Measurements from ENCODE around the gene MOSMO. TPM values are rescaled to one million over a fixed set of nuclear protein-coding genes. Genes with fewer than 3 reads are reported as not detected.
"Not testable (repeated sequence)": the region's sequence is repeated elsewhere in the genome, so short reads cannot be mapped to it uniquely, and the experiment has no call there.

Gene MOSMO
- total RNA-seq, 2 donors from 2014 or later = 6.2 to 8.6 TPM

- H3K9me3 ChIP-seq (ENCODE audit: control insufficient read depth, low read length, poor library complexity, severe bottlenecking) = no peaks in the 10 kb centered on the region
- peak overlapping the region; percentile 87 for H3K4me3 Mint-ChIP-seq
- ATAC-seq = peak; percentile 39
- H3K27me3 Mint-ChIP-seq = no peaks in the 10 kb centered on the region
- peak overlapping the region; percentile 71 for H3K27ac Mint-ChIP-seq
- H3K4me1 Mint-ChIP-seq = peaks cover 30% of the 10 kb centered on the region
- H3K36me3 Mint-ChIP-seq (ENCODE audit: low read depth) = peaks cover 2% of the 10 kb centered on the region
- peak in 1 of 3 donors; percentile 12 for DNase-seq
These were observed 526 bp downstream of the MOSMO start for GRCh38 chr16:22008215-22009059.

GRCh38 chr16:22010902-22011301, 3.0 kb downstream of the MOSMO start:
- Mint-ChIP-seq H3K4me3 (no peak overlapping the region), H3K27me3 (no peaks in the 10 kb centered on the region), H3K36me3 (ENCODE audit: low read depth) (peaks cover 2% of the 10 kb centered on the region), H3K27ac (peak overlapping the region; percentile 24), H3K4me1 (peaks cover 34% of the 10 kb centered on the region)
- ATAC-seq = no peak
- DNase-seq = no peak
- no peaks in the 10 kb centered on the region for H3K9me3 ChIP-seq (ENCODE audit: control insufficient read depth, low read length, poor library complexity, severe bottlenecking)

- H3K27me3 Mint-ChIP-seq = no peaks in the 10 kb centered on the region
- peaks cover 2% of the 10 kb centered on the region for H3K36me3 Mint-ChIP-seq (ENCODE audit: low read depth)
- H3K4me1 Mint-ChIP-seq = peaks cover 37% of the 10 kb centered on the region
- no peak overlapping the region for H3K4me3 Mint-ChIP-seq
- DNase-seq = no peak
- no peaks in the 10 kb centered on the region for H3K9me3 ChIP-seq (ENCODE audit: control insufficient read depth, low read length, poor library complexity, severe bottlenecking)
- ATAC-seq = no peak
- peak overlapping the region; percentile 57 for H3K27ac Mint-ChIP-seq
These were observed 4.3 kb downstream of the MOSMO start for GRCh38 chr16:22012241-22012640.

GRCh38 chr16:22013486-22013885, 5.6 kb downstream of the MOSMO start:
- Mint-ChIP-seq H3K36me3 (ENCODE audit: low read depth) (peaks cover 2% of the 10 kb centered on the region), H3K4me1 (peaks cover 36% of the 10 kb centered on the region), H3K4me3 (no peak overlapping the region), H3K27ac (no peak overlapping the region), H3K27me3 (no peaks in the 10 kb centered on the region)
- no peaks in the 10 kb centered on the region for H3K9me3 ChIP-seq (ENCODE audit: control insufficient read depth, low read length, poor library complexity, severe bottlenecking)
- no peak for DNase-seq
- no peak for ATAC-seq

GRCh38 chr16:22014271-22014873, 6.5 kb downstream of the MOSMO start:
- DNase-seq (no peak), ATAC-seq (no peak)
- peaks cover 2% of the 10 kb centered on the region for H3K36me3 Mint-ChIP-seq (ENCODE audit: low read depth)
- H3K27me3 Mint-ChIP-seq = no peaks in the 10 kb centered on the region
- H3K4me1 Mint-ChIP-seq = peaks cover 38% of the 10 kb centered on the region
- H3K4me3 Mint-ChIP-seq = no peak overlapping the region
- no peak overlapping the region for H3K27ac Mint-ChIP-seq
- no peaks in the 10 kb centered on the region for H3K9me3 ChIP-seq (ENCODE audit: control insufficient read depth, low read length, poor library complexity, severe bottlenecking)

- Mint-ChIP-seq H3K36me3 (ENCODE audit: low read depth) (peaks cover 2% of the 10 kb centered on the region), H3K4me1 (peaks cover 38% of the 10 kb centered on the region), H3K27me3 (no peaks in the 10 kb centered on the region), H3K27ac (no peak overlapping the region), H3K4me3 (no peak overlapping the region)
- DNase-seq = no peak
- no peak for ATAC-seq
- no peaks in the 10 kb centered on the region for H3K9me3 ChIP-seq (ENCODE audit: control insufficient read depth, low read length, poor library complexity, severe bottlenecking)
These were observed 9.0 kb downstream of the MOSMO start for GRCh38 chr16:22016927-22017326.

GRCh38 chr16:22018559-22018958, 10.6 kb downstream of the MOSMO start:
- peaks cover 37% of the 10 kb centered on the region for H3K4me1 Mint-ChIP-seq
- no peaks in the 10 kb centered on the region for H3K27me3 Mint-ChIP-seq
- no peak for ATAC-seq
- DNase-seq = no peak
- no peaks in the 10 kb centered on the region for H3K9me3 ChIP-seq (ENCODE audit: control insufficient read depth, low read length, poor library complexity, severe bottlenecking)
- no peak overlapping the region for H3K27ac Mint-ChIP-seq
- H3K36me3 Mint-ChIP-seq (ENCODE audit: low read depth) = peaks cover 2% of the 10 kb centered on the region
- H3K4me3 Mint-ChIP-seq = no peak overlapping the region

GRCh38 chr16:22022151-22022550, 14.2 kb downstream of the MOSMO start:
- Mint-ChIP-seq H3K4me3 (no peak overlapping the region), H3K36me3 (ENCODE audit: low read depth) (peaks cover 2% of the 10 kb centered on the region), H3K27me3 (no peaks in the 10 kb centered on the region), H3K4me1 (peaks cover 28% of the 10 kb centered on the region), H3K27ac (no peak overlapping the region)
- no peak for ATAC-seq
- DNase-seq = no peak
- H3K9me3 ChIP-seq (ENCODE audit: control insufficient read depth, low read length, poor library complexity, severe bottlenecking) = no peaks in the 10 kb centered on the region

GRCh38 chr16:22023505-22023904, 15.6 kb downstream of the MOSMO start:
- Mint-ChIP-seq H3K4me3 (no peak overlapping the region), H3K27ac (no peak overlapping the region), H3K36me3 (ENCODE audit: low read depth) (peaks cover 2% of the 10 kb centered on the region), H3K27me3 (no peaks in the 10 kb centered on the region), H3K4me1 (peaks cover 31% of the 10 kb centered on the region)
- DNase-seq = no peak
- no peaks in the 10 kb centered on the region for H3K9me3 ChIP-seq (ENCODE audit: control insufficient read depth, low read length, poor library complexity, severe bottlenecking)
- no peak for ATAC-seq

GRCh38 chr16:22024785-22025184, 16.9 kb downstream of the MOSMO start:
- not testable (repeated sequence) for H3K36me3 Mint-ChIP-seq (ENCODE audit: low read depth); H3K27me3 Mint-ChIP-seq

GRCh38 chr16:22027633-22028032, 19.7 kb downstream of the MOSMO start:
- H3K9me3 ChIP-seq (ENCODE audit: control insufficient read depth, low read length, poor library complexity, severe bottlenecking) = no peaks in the 10 kb centered on the region
- Mint-ChIP-seq H3K27ac (no peak overlapping the region), H3K27me3 (no peaks in the 10 kb centered on the region), H3K4me1 (peaks cover 29% of the 10 kb centered on the region), H3K4me3 (no peak overlapping the region), H3K36me3 (ENCODE audit: low read depth) (no peaks in the 10 kb centered on the region)
- ATAC-seq = no peak
- no peak for DNase-seq

More at GRCh38 chr16:22024785-22025184, 16.9 kb downstream of the MOSMO start:
- not testable (repeated sequence) for DNase-seq; H3K9me3 ChIP-seq (ENCODE audit: control insufficient read depth, low read length, poor library complexity, severe bottlenecking); H3K4me3 Mint-ChIP-seq; H3K27ac Mint-ChIP-seq; ATAC-seq
- peaks cover 28% of the 10 kb centered on the region for H3K4me1 Mint-ChIP-seq

- no peak for ATAC-seq
- no peak overlapping the region for H3K4me3 Mint-ChIP-seq
- H3K9me3 ChIP-seq (ENCODE audit: control insufficient read depth, low read length, poor library complexity, severe bottlenecking) = no peaks in the 10 kb centered on the region
- H3K27me3 Mint-ChIP-seq = no peaks in the 10 kb centered on the region
- no peak for DNase-seq
- H3K27ac Mint-ChIP-seq = no peak overlapping the region
- peaks cover 32% of the 10 kb centered on the region for H3K4me1 Mint-ChIP-seq
- H3K36me3 Mint-ChIP-seq (ENCODE audit: low read depth) = no peaks in the 10 kb centered on the region
These were observed 21.7 kb downstream of the MOSMO start for GRCh38 chr16:22029632-22030031.

- no peak overlapping the region for H3K27ac Mint-ChIP-seq
These were observed 22.3 kb downstream of the MOSMO start for GRCh38 chr16:22030087-22030812.

More at GRCh38 chr16:22030087-22030812, 22.3 kb downstream of the MOSMO start:
- no peaks in the 10 kb centered on the region for H3K27me3 Mint-ChIP-seq
- no peak overlapping the region for H3K4me3 Mint-ChIP-seq
- H3K4me1 Mint-ChIP-seq = peaks cover 36% of the 10 kb centered on the region
- no peak for ATAC-seq
- no peaks in the 10 kb centered on the region for H3K9me3 ChIP-seq (ENCODE audit: control insufficient read depth, low read length, poor library complexity, severe bottlenecking)
- DNase-seq = no peak
- H3K36me3 Mint-ChIP-seq (ENCODE audit: low read depth) = no peaks in the 10 kb centered on the region
